GM21381 (cell line): Measurements from ENCODE around the gene NCOA7.
A peak's percentile ranks its signal among the peaks of the same experiment; 100 is the strongest.
"Not testable (repeated sequence)": the region's sequence is repeated elsewhere in the genome, so short reads cannot be mapped to it uniquely, and the experiment has no call there.

Source experiments
- ATAC-seq: cut with Tn5 transposase; IDR thresholded peaks from one replicate; pipeline ENCODE4 v1.9.1; 2021; ENCODE audit warnings: mild to moderate bottlenecking, moderate library complexity; ENCODE audit not compliant: unreplicated experiment

The NCOA7 gene

GRCh38 chr6:125834348-125834747, 43.6 kb downstream of the NCOA7 start:
- peak; percentile 89 for ATAC-seq

- no peak for ATAC-seq
Measured at GRCh38 chr6:125835221-125835744, 44.5 kb downstream of the NCOA7 start.

- no peak for ATAC-seq
Measured at GRCh38 chr6:125836466-125836865, 45.7 kb downstream of the NCOA7 start.

GRCh38 chr6:125839471-125839870, 48.7 kb downstream of the NCOA7 start:
- ATAC-seq = no peak

- ATAC-seq = no peak
Measured at GRCh38 chr6:125839879-125840278, 49.1 kb downstream of the NCOA7 start.

- ATAC-seq = no peak
Measured at GRCh38 chr6:125841356-125842090, 50.8 kb downstream of the NCOA7 start.

GRCh38 chr6:125842091-125842626, 51.4 kb downstream of the NCOA7 start:
- ATAC-seq = no peak

- no peak for ATAC-seq
Measured at GRCh38 chr6:125843593-125843992, 52.8 kb downstream of the NCOA7 start.

- ATAC-seq = no peak
Measured at GRCh38 chr6:125844989-125845388, 54.2 kb downstream of the NCOA7 start.

- no peak for ATAC-seq
Measured at GRCh38 chr6:125846292-125847024, 55.7 kb downstream of the NCOA7 start.

- ATAC-seq = not testable (repeated sequence)
Measured at GRCh38 chr6:125848286-125848685, 57.5 kb downstream of the NCOA7 start.

GRCh38 chr6:125850361-125850760, 59.6 kb downstream of the NCOA7 start:
- ATAC-seq = no peak

GRCh38 chr6:125852587-125852986, 61.8 kb downstream of the NCOA7 start:
- ATAC-seq = no peak

- ATAC-seq = no peak
Measured at GRCh38 chr6:125853168-125853567, 62.4 kb downstream of the NCOA7 start.

GRCh38 chr6:125853756-125854155, 63.0 kb downstream of the NCOA7 start:
- ATAC-seq = no peak

GRCh38 chr6:125854355-125854754, 63.6 kb downstream of the NCOA7 start:
- ATAC-seq = no peak

- no peak for ATAC-seq
Measured at GRCh38 chr6:125855783-125856182, 65.0 kb downstream of the NCOA7 start.

- no peak for ATAC-seq
Measured at GRCh38 chr6:125857846-125858245, 67.1 kb downstream of the NCOA7 start.

- peak; percentile 78 for ATAC-seq
Measured at GRCh38 chr6:125858427-125859320, 67.9 kb downstream of the NCOA7 start.

- no peak for ATAC-seq
Measured at GRCh38 chr6:125859727-125860126, 69.0 kb downstream of the NCOA7 start.

GRCh38 chr6:125863023-125863422, 72.3 kb downstream of the NCOA7 start:
- ATAC-seq = no peak
